ENCODE measurements around the gene PIK3C2A.
"Not testable (repeated sequence)": the region's sequence is repeated elsewhere in the genome, so short reads cannot be mapped to it uniquely, and the experiment has no call there.

The PIK3C2A gene

DNA sequence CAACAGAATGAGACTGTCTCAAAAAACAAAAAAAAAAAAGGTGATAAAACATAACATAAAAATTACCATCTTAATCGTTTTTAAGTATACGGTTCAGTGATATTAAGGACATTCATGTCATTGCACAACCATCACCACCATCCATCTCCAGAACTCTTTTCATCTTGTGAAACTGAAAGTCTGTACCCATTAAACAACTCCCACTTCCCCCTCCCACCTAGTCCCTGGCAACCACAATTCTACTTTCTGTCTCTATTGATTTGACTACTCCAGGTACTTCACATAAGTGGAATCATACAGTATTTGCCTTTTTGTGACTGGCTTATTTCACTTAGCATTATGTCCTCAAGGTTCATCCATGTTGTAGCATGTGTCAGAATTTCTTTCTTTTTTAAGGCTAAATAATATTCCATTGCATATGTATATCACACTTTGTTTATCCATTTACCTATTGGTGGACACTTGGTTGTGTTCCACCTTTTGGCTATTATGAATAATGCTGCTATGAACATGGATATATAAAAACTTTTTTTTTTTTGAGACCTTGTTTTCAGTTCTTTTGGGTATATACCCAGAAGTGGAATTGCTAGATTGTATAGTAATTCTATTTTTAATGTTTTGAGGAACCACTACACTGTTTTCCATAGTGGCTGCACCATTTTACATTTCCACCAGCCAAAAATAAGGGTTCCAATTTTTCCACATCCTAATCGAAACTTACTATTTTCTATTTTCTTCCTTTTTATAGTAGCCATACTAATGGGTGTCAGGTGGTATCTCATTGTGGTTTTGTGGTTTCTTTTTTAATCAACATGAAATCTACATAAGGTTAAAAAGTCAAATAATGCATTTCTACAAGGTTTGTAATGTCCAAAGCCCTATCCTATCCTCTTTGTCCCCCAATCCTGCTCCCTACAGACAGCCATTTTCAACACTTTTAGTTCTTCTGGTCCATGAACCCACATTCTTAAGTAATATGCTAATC lies 23.4 kb upstream of the PIK3C2A start:
- no peaks in the 10 kb centered on the region for H3K27me3 ChIP-seq (replicated peaks; ENCODE audit: control insufficient read depth, insufficient read depth, low read length)
- DNase-seq (ENCODE audit: low read depth) = no peak
- no peaks in the 10 kb centered on the region for H3K9me3 ChIP-seq (ENCODE audit: control insufficient read depth, low read length)
- no peak overlapping the region for H3K4me3 ChIP-seq (ENCODE audit: low read length)
- H3K4me1 ChIP-seq (ENCODE audit: control insufficient read depth, insufficient read depth, low read length) = peaks cover 10% of the 10 kb centered on the region
- H3K36me3 ChIP-seq (ENCODE audit: control insufficient read depth, insufficient read depth, low read length, severe bottlenecking) = no peaks in the 10 kb centered on the region
- H3K9ac ChIP-seq (ENCODE audit: low read length) = no peak overlapping the region

DNA sequence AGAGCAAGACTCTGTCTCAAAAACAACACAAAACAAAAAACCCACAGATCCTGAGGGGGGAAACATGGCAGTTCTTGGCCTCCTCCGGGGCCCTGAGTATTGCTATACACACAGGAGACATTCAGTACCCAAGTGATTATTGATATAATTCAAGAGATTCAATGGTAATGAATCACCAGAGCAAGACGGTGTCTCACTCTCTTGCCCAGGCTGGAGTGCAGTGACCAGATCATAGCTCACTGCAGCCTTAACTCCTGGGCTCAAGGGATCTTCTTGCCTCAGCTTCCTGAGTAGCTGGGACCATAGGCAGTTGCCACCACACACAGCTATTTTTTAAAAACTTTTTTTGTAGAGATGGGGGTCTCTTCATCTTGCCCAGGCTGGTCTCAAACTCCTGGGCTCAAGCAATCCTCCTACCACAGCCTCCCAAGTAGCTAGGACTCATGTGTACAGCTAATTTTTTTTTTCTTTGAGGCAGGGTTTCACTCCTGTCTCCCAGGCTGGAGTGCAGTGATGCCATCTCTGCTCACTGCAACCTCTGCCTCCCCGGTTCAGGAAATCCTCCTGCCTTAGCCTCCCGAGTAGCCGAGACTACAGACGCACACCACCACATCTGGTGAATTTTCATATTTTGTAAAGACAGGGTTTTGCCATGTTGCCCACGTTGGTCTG lies 21.8 kb upstream of the PIK3C2A start:
- Histone ChIP-seq H3K27me3 (replicated peaks; ENCODE audit: control insufficient read depth, insufficient read depth, low read length) (no peaks in the 10 kb centered on the region), H3K4me1 (ENCODE audit: control insufficient read depth, insufficient read depth, low read length) (peaks cover 19% of the 10 kb centered on the region), H3K9me3 (ENCODE audit: control insufficient read depth, low read length) (no peaks in the 10 kb centered on the region), H3K9ac (ENCODE audit: low read length) (peak overlapping the region; percentile 65), H3K4me3 (ENCODE audit: low read length) (no peak overlapping the region), H3K36me3 (ENCODE audit: control insufficient read depth, insufficient read depth, low read length, severe bottlenecking) (no peaks in the 10 kb centered on the region)
- DNase-seq (ENCODE audit: low read depth) = no peak

DNA sequence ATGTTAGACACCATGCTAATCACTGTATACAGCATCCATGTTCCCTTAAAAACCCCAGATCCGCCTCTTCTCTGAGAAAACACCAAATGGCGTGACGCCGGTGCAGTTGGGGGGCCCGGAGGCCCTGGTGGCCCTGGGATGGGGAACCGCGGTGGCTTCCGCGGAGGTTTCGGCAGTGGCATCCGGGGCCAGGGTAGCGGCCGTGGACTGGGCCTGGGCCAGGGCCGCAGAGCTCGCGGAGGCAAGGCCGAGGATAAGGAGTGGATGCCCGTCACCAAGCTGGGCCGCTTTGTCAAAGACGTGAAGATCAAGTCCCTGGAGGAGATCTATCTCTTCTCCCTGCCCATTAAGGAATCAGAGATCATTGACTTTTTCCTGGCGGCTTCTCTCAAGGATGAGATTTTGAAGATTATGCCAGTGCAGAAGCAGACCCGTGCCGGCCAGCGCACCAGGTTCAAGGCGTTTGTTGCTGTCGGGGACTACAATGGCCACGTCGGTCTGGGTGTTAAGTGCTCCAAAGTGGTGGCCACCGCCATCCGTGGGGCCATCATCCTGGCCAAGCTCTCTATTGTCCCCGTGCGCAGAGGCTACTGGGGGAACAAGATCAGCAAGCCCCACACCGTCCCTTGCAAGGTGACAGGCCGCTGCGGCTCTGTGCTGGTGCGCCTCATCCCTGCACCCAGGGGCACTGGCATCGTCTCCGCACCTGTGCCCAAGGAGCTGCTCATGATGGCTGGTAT lies 20.6 kb upstream of the PIK3C2A start:
- H3K9ac ChIP-seq (ENCODE audit: low read length); H3K36me3 ChIP-seq (ENCODE audit: control insufficient read depth, insufficient read depth, low read length, severe bottlenecking); H3K27me3 ChIP-seq (replicated peaks; ENCODE audit: control insufficient read depth, insufficient read depth, low read length); H3K4me3 ChIP-seq (ENCODE audit: low read length); DNase-seq (ENCODE audit: low read depth); H3K9me3 ChIP-seq (ENCODE audit: control insufficient read depth, low read length): not testable (repeated sequence)
- H3K4me1 ChIP-seq (ENCODE audit: control insufficient read depth, insufficient read depth, low read length) = peaks cover 25% of the 10 kb centered on the region

DNA sequence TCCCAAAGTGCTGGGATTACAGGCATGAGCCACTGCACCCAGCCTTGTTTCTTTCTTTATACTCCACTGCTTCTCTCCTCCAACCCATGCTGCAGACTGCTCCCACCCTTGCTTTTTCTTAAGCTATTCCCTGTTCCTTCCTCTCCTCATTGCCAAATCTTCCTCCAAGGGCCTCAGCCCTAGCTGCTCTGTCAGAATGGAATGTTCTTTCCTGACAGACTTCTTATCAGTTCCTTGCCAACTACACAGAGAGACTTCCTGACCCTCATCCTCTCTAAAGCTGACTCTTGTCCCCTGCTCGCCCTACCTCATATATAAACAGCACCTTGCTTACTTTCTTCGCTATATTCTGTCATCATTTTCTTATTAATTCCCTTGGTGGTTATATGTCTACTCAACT lies 16.9 kb upstream of the PIK3C2A start:
- peak; percentile 57 for DNase-seq (ENCODE audit: low read depth)
- H3K9ac ChIP-seq (ENCODE audit: low read length) = peak overlapping the region; percentile 41
- H3K27me3 ChIP-seq (replicated peaks; ENCODE audit: control insufficient read depth, insufficient read depth, low read length) = no peaks in the 10 kb centered on the region
- H3K36me3 ChIP-seq (ENCODE audit: control insufficient read depth, insufficient read depth, low read length, severe bottlenecking) = no peaks in the 10 kb centered on the region
- H3K4me1 ChIP-seq (ENCODE audit: control insufficient read depth, insufficient read depth, low read length) = peaks cover 30% of the 10 kb centered on the region
- no peaks in the 10 kb centered on the region for H3K9me3 ChIP-seq (ENCODE audit: control insufficient read depth, low read length)
- no peak overlapping the region for H3K4me3 ChIP-seq (ENCODE audit: low read length)

GRCh38 chr11:17221968-17222367 lies 14.2 kb upstream of the PIK3C2A start:
- H3K27me3 ChIP-seq (replicated peaks; ENCODE audit: control insufficient read depth, insufficient read depth, low read length) = no peaks in the 10 kb centered on the region
- peak; percentile 30 for DNase-seq (ENCODE audit: low read depth)
- H3K4me1 ChIP-seq (ENCODE audit: control insufficient read depth, insufficient read depth, low read length) = peaks cover 37% of the 10 kb centered on the region
- H3K4me3 ChIP-seq (ENCODE audit: low read length) = no peak overlapping the region
- H3K9me3 ChIP-seq (ENCODE audit: control insufficient read depth, low read length) = no peaks in the 10 kb centered on the region
- no peaks in the 10 kb centered on the region for H3K36me3 ChIP-seq (ENCODE audit: control insufficient read depth, insufficient read depth, low read length, severe bottlenecking)
- peak overlapping the region; percentile 9 for H3K9ac ChIP-seq (ENCODE audit: low read length)

- H3K4me3 ChIP-seq (ENCODE audit: low read length) = no peak overlapping the region
- DNase-seq (ENCODE audit: low read depth) = peak; percentile 7
- peaks cover 5% of the 10 kb centered on the region for H3K9me3 ChIP-seq (ENCODE audit: control insufficient read depth, low read length)
- H3K4me1 ChIP-seq (ENCODE audit: control insufficient read depth, insufficient read depth, low read length) = peaks cover 27% of the 10 kb centered on the region
- H3K36me3 ChIP-seq (ENCODE audit: control insufficient read depth, insufficient read depth, low read length, severe bottlenecking) = no peaks in the 10 kb centered on the region
- no peaks in the 10 kb centered on the region for H3K27me3 ChIP-seq (replicated peaks; ENCODE audit: control insufficient read depth, insufficient read depth, low read length)
- H3K9ac ChIP-seq (ENCODE audit: low read length) = no peak overlapping the region
These were observed 11.2 kb upstream of the PIK3C2A start for GRCh38 chr11:17219016-17219415.

DNA sequence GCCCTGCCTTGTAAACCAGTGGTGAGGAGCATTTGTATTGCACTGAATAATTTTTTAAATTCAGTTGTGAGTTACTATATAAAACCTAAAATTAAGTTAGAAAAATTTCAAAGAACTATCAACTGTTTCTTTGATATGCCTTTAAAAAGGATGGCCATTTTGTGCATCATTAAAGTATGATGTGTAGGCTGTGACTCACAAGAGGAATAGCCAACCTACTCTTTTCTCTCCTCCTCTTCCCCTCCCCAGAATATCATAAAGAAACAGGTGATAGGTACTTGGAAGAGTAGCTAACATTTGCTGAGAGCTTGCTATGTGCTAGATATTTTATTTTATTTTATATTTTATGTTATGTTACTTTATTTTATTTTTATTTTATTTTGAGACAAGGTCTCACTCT lies 10.6 kb upstream of the PIK3C2A start:
- Histone ChIP-seq H3K4me1 (ENCODE audit: control insufficient read depth, insufficient read depth, low read length) (peaks cover 22% of the 10 kb centered on the region), H3K36me3 (ENCODE audit: control insufficient read depth, insufficient read depth, low read length, severe bottlenecking) (no peaks in the 10 kb centered on the region), H3K4me3 (ENCODE audit: low read length) (no peak overlapping the region), H3K27me3 (replicated peaks; ENCODE audit: control insufficient read depth, insufficient read depth, low read length) (no peaks in the 10 kb centered on the region), H3K9ac (ENCODE audit: low read length) (no peak overlapping the region), H3K9me3 (ENCODE audit: control insufficient read depth, low read length) (peaks cover 5% of the 10 kb centered on the region)
- DNase-seq (ENCODE audit: low read depth) = no peak

DNA sequence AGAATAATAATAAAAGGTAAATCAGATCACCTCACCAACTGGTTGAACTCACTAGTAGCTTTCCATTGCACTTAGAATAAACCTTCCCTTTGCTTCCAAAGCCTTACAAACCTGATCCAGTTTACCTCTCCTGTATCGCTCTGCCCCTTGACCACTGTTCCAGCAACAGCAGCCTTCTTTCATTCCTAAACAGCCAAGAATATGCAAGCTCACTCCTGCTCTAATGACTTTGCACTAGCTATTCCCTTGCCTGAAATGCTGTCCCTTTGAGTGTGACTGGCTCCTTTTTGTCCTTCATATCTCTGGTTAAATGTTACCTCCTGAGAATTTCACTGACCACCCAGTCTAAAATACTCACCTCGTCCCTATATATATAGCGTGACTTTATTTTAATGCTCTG lies 9.6 kb upstream of the PIK3C2A start:
- DNase-seq (ENCODE audit: low read depth) = no peak
- Histone ChIP-seq H3K4me3 (ENCODE audit: low read length) (no peak overlapping the region), H3K9ac (ENCODE audit: low read length) (no peak overlapping the region), H3K36me3 (ENCODE audit: control insufficient read depth, insufficient read depth, low read length, severe bottlenecking) (no peaks in the 10 kb centered on the region), H3K9me3 (ENCODE audit: control insufficient read depth, low read length) (peaks cover 5% of the 10 kb centered on the region), H3K27me3 (replicated peaks; ENCODE audit: control insufficient read depth, insufficient read depth, low read length) (no peaks in the 10 kb centered on the region), H3K4me1 (ENCODE audit: control insufficient read depth, insufficient read depth, low read length) (peaks cover 18% of the 10 kb centered on the region)

- H3K4me1 ChIP-seq (ENCODE audit: control insufficient read depth, insufficient read depth, low read length) = peaks cover 16% of the 10 kb centered on the region
These were observed 6.6 kb upstream of the PIK3C2A start for GRCh38 chr11:17214338-17214737.

DNA sequence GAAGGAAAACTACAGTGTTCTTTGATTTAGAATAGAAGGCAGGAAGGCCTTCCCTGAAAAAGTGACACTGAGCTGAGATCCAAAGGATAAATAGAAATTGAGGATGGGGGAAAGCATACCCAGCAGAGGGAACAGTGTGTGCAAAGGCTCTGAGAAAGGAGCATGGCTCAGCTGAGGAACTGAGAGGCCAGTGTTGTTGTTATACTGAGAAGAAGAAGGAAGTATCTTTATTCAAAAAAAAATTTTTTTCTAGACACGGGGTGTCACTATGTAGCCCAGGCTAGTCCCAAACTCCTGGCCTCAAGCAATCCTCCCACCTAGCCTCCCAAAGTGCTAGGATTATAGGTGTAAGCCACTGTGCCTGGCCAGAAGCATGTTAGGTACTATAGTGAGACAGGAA lies 3.5 kb upstream of the PIK3C2A start:
- Histone ChIP-seq H3K4me1 (ENCODE audit: control insufficient read depth, insufficient read depth, low read length) (peaks cover 24% of the 10 kb centered on the region), H3K27me3 (replicated peaks; ENCODE audit: control insufficient read depth, insufficient read depth, low read length) (no peaks in the 10 kb centered on the region), H3K36me3 (ENCODE audit: control insufficient read depth, insufficient read depth, low read length, severe bottlenecking) (no peaks in the 10 kb centered on the region), H3K9ac (ENCODE audit: low read length) (no peak overlapping the region), H3K4me3 (ENCODE audit: low read length) (no peak overlapping the region), H3K9me3 (ENCODE audit: control insufficient read depth, low read length) (peaks cover 5% of the 10 kb centered on the region)
- DNase-seq (ENCODE audit: low read depth) = no peak

More at GRCh38 chr11:17214338-17214737, 6.6 kb upstream of the PIK3C2A start:
- no peaks in the 10 kb centered on the region for H3K27me3 ChIP-seq (replicated peaks; ENCODE audit: control insufficient read depth, insufficient read depth, low read length)
- DNase-seq (ENCODE audit: low read depth) = no peak
- H3K9ac ChIP-seq (ENCODE audit: low read length) = no peak overlapping the region
- peaks cover 5% of the 10 kb centered on the region for H3K9me3 ChIP-seq (ENCODE audit: control insufficient read depth, low read length)
- H3K4me3 ChIP-seq (ENCODE audit: low read length) = no peak overlapping the region
- no peaks in the 10 kb centered on the region for H3K36me3 ChIP-seq (ENCODE audit: control insufficient read depth, insufficient read depth, low read length, severe bottlenecking)

DNA sequence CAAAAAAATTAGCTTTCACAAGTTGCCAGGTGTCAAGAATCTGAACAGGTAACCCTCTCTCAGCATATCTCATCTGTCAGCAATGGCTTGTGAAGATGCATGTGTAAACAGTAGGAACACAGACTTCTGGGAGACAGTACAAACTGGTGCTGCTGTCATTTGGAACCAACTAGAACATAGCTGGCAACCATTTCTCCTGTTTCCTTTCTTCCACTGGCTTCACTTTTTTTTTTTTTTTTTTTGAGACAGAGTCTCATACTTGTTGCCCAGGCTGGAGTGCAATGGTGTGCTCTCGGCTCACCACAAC lies 2.1 kb upstream of the PIK3C2A start:
- Histone ChIP-seq H3K27me3 (replicated peaks; ENCODE audit: control insufficient read depth, insufficient read depth, low read length) (no peaks in the 10 kb centered on the region), H3K9me3 (ENCODE audit: control insufficient read depth, low read length) (peaks cover 5% of the 10 kb centered on the region), H3K4me3 (ENCODE audit: low read length) (peak overlapping the region; percentile 61), H3K36me3 (ENCODE audit: control insufficient read depth, insufficient read depth, low read length, severe bottlenecking) (no peaks in the 10 kb centered on the region), H3K9ac (ENCODE audit: low read length) (peak overlapping the region; percentile 79), H3K4me1 (ENCODE audit: control insufficient read depth, insufficient read depth, low read length) (peaks cover 27% of the 10 kb centered on the region)
- DNase-seq (ENCODE audit: low read depth) = no peak

All from adipocyte (in vitro differentiated cells).